Breast epithelium (tissue), 4 donors: Measurements from ENCODE around the gene C1QTNF9. TPM values are rescaled to one million over a fixed set of nuclear protein-coding genes. Genes with fewer than 3 reads are reported as not detected.
"Not testable (repeated sequence)": the region's sequence is repeated elsewhere in the genome, so short reads cannot be mapped to it uniquely, and the experiment has no call there.

Experiments
- DNase-seq, 2 donors: peaks; one replicate each; pipeline ENCODE4 v3.0.0-alpha.2; 2019; ENCODE audit warnings: low spot score in 2 of 2
- H3K27ac ChIP-seq, 2 donors: fragments of 200-600 bp; sonication (generic) in 1 of 2; one replicate each; pipeline ENCODE4 v1.5.1; 2016 to 2019; ENCODE audit warnings: mild to moderate bottlenecking in 1 of 2
- H3K27me3 ChIP-seq, 2 donors: fragments of 200-600 bp; sonication (generic) in 1 of 2; one replicate each; pipeline versions ENCODE4 v1.5.1 to v1.6.0; 2017 to 2019; ENCODE audit warnings: control low read depth in 1 of 2, mild to moderate bottlenecking in 1 of 2
- H3K36me3 ChIP-seq: fragments of 200-600 bp; one replicate; pipeline ENCODE4 v1.5.1; 2019
- H3K4me1 ChIP-seq, 2 donors: fragments of 200-600 bp; sonication (generic); one replicate each; pipeline ENCODE4 v1.5.1; 2016 to 2019; ENCODE audit warnings: control low read depth in 1 of 2
- H3K4me3 ChIP-seq, 3 donors: fragments of 200-600 bp; sonication (generic); 1 replicate in 2 of 3; 2 replicates in 1 of 3; pipeline ENCODE4 v1.5.1; 2016 to 2019; ENCODE audit warnings: mild to moderate bottlenecking in 3 of 3, moderate library complexity in 2 of 3
- H3K9me3 ChIP-seq, 2 donors: fragments of 200-600 bp; sonication (generic) in 1 of 2; one replicate each; pipeline ENCODE4 v1.5.1; 2016 to 2019; ENCODE audit warnings: control low read depth in 1 of 2
- CTCF ChIP-seq, 3 donors: fragments of 450-650 bp; IDR thresholded peaks; one replicate each; pipeline ENCODE4 v1.5.1; 2016 to 2017; ENCODE audit warnings: antibody characterized with exemption in 3 of 3, mild to moderate bottlenecking in 3 of 3, moderate library complexity in 3 of 3
- POLR2A ChIP-seq: fragments of 450-650 bp; IDR thresholded peaks from one replicate; pipeline ENCODE4 v1.6.1; 2016; ENCODE audit warnings: antibody characterized with exemption, mild to moderate bottlenecking, moderate library complexity
- POLR2AphosphoS5 ChIP-seq, 3 donors: sonication (generic); formaldehyde crosslinking; IDR thresholded peaks; one replicate each; pipeline ENCODE4 v1.6.1; 2017; ENCODE audit warnings: antibody characterized with exemption in 3 of 3
- intact Hi-C: fragments of 100-400 bp; cut with DNase I; formaldehyde crosslinking; loops from one replicate; pipeline ENCODE4 v1.15.1; 2023; ENCODE audit warnings: low total_unique reads
- total RNA-seq, 3 donors: library from RNA; depleted of rRNA; stranded (reverse); fragments of >200 nt; gene quantifications; one replicate each; pipeline ENCODE4 v1.1.0, GENCODE V29; 2016

Gene C1QTNF9
- total RNA-seq, 3 donors from 2014 or later = 0.15 to 0.64 TPM; not detected in 1

- Histone ChIP-seq H3K4me1 (no peaks in the 10 kb centered on the region), H3K9me3 (no peaks in the 10 kb centered on the region), H3K27ac (no peak overlapping the region), H3K27me3 (no peaks in the 10 kb centered on the region), H3K36me3 (no peaks in the 10 kb centered on the region), H3K4me3 (no peak overlapping the region)
- TF ChIP-seq POLR2A (no peak), POLR2AphosphoS5 (IDR thresholded peaks at IDR 0.05) (no peak), CTCF (IDR thresholded peaks at IDR 0.05) (no peak)
- intact Hi-C loops = no loop called here
- DNase-seq = no peak
These were observed 32.1 kb downstream of the C1QTNF9 start for GRCh38 chr13:24341439-24341838.

- Histone ChIP-seq H3K4me3 (no peak overlapping the region), H3K27ac (no peak overlapping the region), H3K27me3 (no peaks in the 10 kb centered on the region), H3K4me1 (no peaks in the 10 kb centered on the region), H3K9me3 (no peaks in the 10 kb centered on the region), H3K36me3 (no peaks in the 10 kb centered on the region)
- TF ChIP-seq CTCF (IDR thresholded peaks at IDR 0.05) (no peak), POLR2A (no peak), POLR2AphosphoS5 (IDR thresholded peaks at IDR 0.05) (no peak)
- DNase-seq = no peak
- intact Hi-C loops = no loop called here
These were observed 39.0 kb downstream of the C1QTNF9 start for GRCh38 chr13:24348385-24348784.

- no peaks in the 10 kb centered on the region for H3K4me1 ChIP-seq
- no peaks in the 10 kb centered on the region for H3K9me3 ChIP-seq
- no peak for DNase-seq
- no peak overlapping the region for H3K4me3 ChIP-seq
- no peaks in the 10 kb centered on the region for H3K27me3 ChIP-seq
- H3K27ac ChIP-seq = no peak overlapping the region
- TF ChIP-seq POLR2A (no peak), POLR2AphosphoS5 (IDR thresholded peaks at IDR 0.05) (no peak), CTCF (IDR thresholded peaks at IDR 0.05) (no peak)
- intact Hi-C loops = no loop called here
- H3K36me3 ChIP-seq = no peaks in the 10 kb centered on the region
These were observed 39.6 kb downstream of the C1QTNF9 start for GRCh38 chr13:24348797-24349515.

GRCh38 chr13:24349778-24350664, 40.6 kb downstream of the C1QTNF9 start:
- H3K4me3 ChIP-seq, H3K9me3 ChIP-seq, DNase-seq, H3K4me1 ChIP-seq, H3K36me3 ChIP-seq, H3K27ac ChIP-seq, H3K27me3 ChIP-seq, intact Hi-C loops: not testable (repeated sequence)

GRCh38 chr13:24351423-24351822, 42.0 kb downstream of the C1QTNF9 start:
- no peak for DNase-seq
- no peak for TF ChIP-seq POLR2AphosphoS5 (IDR thresholded peaks at IDR 0.05)
- no peak for TF ChIP-seq CTCF (IDR thresholded peaks at IDR 0.05)
- no peak for TF ChIP-seq POLR2A
- Histone ChIP-seq H3K4me3 (no peak overlapping the region), H3K27ac (no peak overlapping the region), H3K9me3 (no peaks in the 10 kb centered on the region), H3K27me3 (no peaks in the 10 kb centered on the region), H3K4me1 (no peaks in the 10 kb centered on the region), H3K36me3 (no peaks in the 10 kb centered on the region)
- intact Hi-C loops = no loop called here
